Amniotic stem cell (primary cell): ENCODE data around the gene PACS2.
"Not testable (repeated sequence)": the region's sequence is repeated elsewhere in the genome, so short reads cannot be mapped to it uniquely, and the experiment has no call there.

Experiments
- DNase-seq: peaks from one replicate; lab custom pipeline; 2025; lab: John Stamatoyannopoulos, UW

The PACS2 gene

GRCh38 chr14:105315941-105316576, 1.5 kb downstream of the PACS2 start:
- no peak for DNase-seq

- no peak for DNase-seq
Observed at GRCh38 chr14:105316577-105316941, 2.0 kb downstream of the PACS2 start.

- no peak for DNase-seq
Observed at GRCh38 chr14:105316968-105317510, 2.5 kb downstream of the PACS2 start.

- DNase-seq = no peak
Observed at GRCh38 chr14:105317546-105317945, 3.0 kb downstream of the PACS2 start.

- no peak for DNase-seq
Observed at GRCh38 chr14:105322791-105323556, 8.4 kb downstream of the PACS2 start.

GRCh38 chr14:105323663-105324062, 9.1 kb downstream of the PACS2 start:
- DNase-seq = no peak

GRCh38 chr14:105324080-105324778, 9.7 kb downstream of the PACS2 start:
- no peak for DNase-seq

- no peak for DNase-seq
Observed at GRCh38 chr14:105324871-105325270, 10.3 kb downstream of the PACS2 start.

- DNase-seq = no peak
Observed at GRCh38 chr14:105325303-105325702, 10.8 kb downstream of the PACS2 start.

- DNase-seq = no peak
Observed at GRCh38 chr14:105325716-105326567, 11.4 kb downstream of the PACS2 start.

- DNase-seq = no peak
Observed at GRCh38 chr14:105326568-105326867, 12.0 kb downstream of the PACS2 start.

GRCh38 chr14:105326891-105327694, 12.5 kb downstream of the PACS2 start:
- DNase-seq = no peak

GRCh38 chr14:105327695-105328045, 13.1 kb downstream of the PACS2 start:
- not testable (repeated sequence) for DNase-seq

- DNase-seq = no peak
Observed at GRCh38 chr14:105328070-105328677, 13.6 kb downstream of the PACS2 start.

GRCh38 chr14:105328678-105329390, 14.3 kb downstream of the PACS2 start:
- DNase-seq = no peak

- DNase-seq = no peak
Observed at GRCh38 chr14:105329411-105330150, 15.0 kb downstream of the PACS2 start.

- no peak for DNase-seq
Observed at GRCh38 chr14:105330491-105330895, 15.9 kb downstream of the PACS2 start.

GRCh38 chr14:105331575-105332349, 17.2 kb downstream of the PACS2 start:
- no peak for DNase-seq
